Activated naive CD4-positive, alpha-beta T cell treated with anti-CD3 and anti-CD28 coated beads, Interleukin-2, amount 50 U/mL, for 72 hours (primary cell): ENCODE measurements around the gene RNF145. TPM values are rescaled to one million over a fixed set of nuclear protein-coding genes. Genes with fewer than 3 reads are reported as not detected.
"Not testable (repeated sequence)": the region's sequence is repeated elsewhere in the genome, so short reads cannot be mapped to it uniquely, and the experiment has no call there.

Experiments
- ATAC-seq, 2 donors: fragments of 150-1000 bp; cut with Tn5 transposase; 2 replicates each; pipeline ENCODE4 v1.10.0; 2021; ENCODE audit warnings: mild to moderate bottlenecking in 2 of 2, moderate library complexity in 2 of 2
- DNase-seq, 2 donors: peaks; one replicate each; pipeline ENCODE4 v3.0.0; 2021 to 2022; ENCODE audit warnings: low spot score in 2 of 2
- H3K27ac Mint-ChIP-seq, 2 donors: one replicate each; pipeline ENCODE4 v1.8.0; 2022; ENCODE audit warnings: mild to moderate bottlenecking in 2 of 2, mixed read lengths in 2 of 2
- H3K36me3 Mint-ChIP-seq, 2 donors: one replicate each; pipeline ENCODE4 v1.8.0; 2022; ENCODE audit warnings: mixed read lengths in 2 of 2
- H3K9me3 Mint-ChIP-seq, 2 donors: one replicate each; pipeline ENCODE4 v1.8.0; 2022; ENCODE audit warnings: mixed read lengths in 2 of 2
- total RNA-seq, 2 donors: library from RNA; stranded (reverse); gene quantifications; one replicate each; pipeline ENCODE4 v1.2.3, GENCODE V29; 2022

RNF145 gene
- total RNA-seq, 2 donors from 2014 or later, result 56.2 to 73.0 TPM

DNA sequence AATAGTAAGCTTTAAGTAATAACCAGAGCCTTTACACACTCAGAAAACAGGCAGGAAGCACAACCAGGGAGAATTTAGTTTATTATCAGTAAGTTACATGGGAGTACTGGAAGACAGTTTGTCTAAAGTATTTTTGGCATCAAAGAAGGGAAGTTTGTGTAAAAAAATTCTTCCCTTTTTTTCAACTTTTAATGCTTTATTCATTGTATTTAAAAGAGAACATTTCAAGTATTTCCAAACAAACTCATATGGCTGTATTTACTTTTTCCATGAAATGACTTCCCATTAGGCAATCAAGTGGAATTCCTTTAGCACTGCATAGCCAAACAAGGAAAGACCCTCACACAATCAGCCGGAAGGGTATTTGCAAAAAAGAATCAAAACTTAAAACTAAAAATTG is 26.7 kb downstream of the RNF145 start:
- no peak for DNase-seq
- H3K36me3 Mint-ChIP-seq, result peaks cover 6 to 8% of the 10 kb centered on the region in 2 donors
- no peak for ATAC-seq
- no peaks in the 10 kb centered on the region for H3K9me3 Mint-ChIP-seq
- peak overlapping the region in 1 of 2 donors; percentile 7 for H3K27ac Mint-ChIP-seq

DNA sequence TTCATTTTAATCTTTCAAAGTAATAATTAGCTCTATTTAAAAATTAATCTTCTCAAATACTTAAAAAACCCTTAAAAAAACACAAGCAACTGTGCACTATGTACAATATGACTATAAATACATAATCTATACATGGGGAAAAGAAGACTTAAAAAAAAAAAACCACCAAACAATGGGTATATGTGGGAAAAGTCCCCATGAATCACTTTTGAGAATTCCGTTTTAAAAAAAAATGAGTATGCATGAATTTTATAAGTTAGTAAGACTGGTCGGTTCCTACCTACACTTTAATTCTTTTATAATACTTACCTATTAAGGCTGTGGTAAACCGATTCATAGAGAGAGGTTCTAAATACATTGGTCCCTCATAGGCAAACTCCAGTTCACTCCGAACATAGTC is 27.7 kb downstream of the RNF145 start:
- DNase-seq (no peak), ATAC-seq (peak in 1 of 2 donors; percentile 14)
- Mint-ChIP-seq H3K36me3 (peaks cover 6 to 15% of the 10 kb centered on the region in 2 donors), H3K9me3 (no peaks in the 10 kb centered on the region), H3K27ac (peak overlapping the region; percentile 44 to 94)

DNA sequence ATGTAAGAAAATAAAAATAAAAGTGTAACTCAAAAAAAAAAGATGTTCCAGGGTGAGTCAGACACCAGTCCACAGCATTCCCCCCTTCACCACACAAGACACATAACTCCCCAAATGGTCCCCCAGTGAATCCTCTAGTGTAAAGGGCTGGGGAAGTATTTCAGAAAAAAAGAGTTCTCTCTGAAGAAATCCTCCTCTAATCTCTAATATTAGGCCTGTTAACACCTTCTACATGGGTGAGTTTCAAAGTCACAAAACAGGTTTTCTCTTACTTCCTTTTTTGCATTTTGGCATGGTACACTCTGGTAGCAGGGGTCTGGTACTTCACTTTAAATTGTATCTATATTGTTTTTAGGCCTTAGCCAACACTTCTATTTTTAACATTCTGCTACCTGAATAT is 28.2 kb downstream of the RNF145 start:
- peaks cover 6 to 20% of the 10 kb centered on the region in 2 donors for H3K36me3 Mint-ChIP-seq
- H3K27ac Mint-ChIP-seq, result peak overlapping the region; percentile 79 to 94
- no peaks in the 10 kb centered on the region for H3K9me3 Mint-ChIP-seq
- DNase-seq (no peak), ATAC-seq (no peak)

DNA sequence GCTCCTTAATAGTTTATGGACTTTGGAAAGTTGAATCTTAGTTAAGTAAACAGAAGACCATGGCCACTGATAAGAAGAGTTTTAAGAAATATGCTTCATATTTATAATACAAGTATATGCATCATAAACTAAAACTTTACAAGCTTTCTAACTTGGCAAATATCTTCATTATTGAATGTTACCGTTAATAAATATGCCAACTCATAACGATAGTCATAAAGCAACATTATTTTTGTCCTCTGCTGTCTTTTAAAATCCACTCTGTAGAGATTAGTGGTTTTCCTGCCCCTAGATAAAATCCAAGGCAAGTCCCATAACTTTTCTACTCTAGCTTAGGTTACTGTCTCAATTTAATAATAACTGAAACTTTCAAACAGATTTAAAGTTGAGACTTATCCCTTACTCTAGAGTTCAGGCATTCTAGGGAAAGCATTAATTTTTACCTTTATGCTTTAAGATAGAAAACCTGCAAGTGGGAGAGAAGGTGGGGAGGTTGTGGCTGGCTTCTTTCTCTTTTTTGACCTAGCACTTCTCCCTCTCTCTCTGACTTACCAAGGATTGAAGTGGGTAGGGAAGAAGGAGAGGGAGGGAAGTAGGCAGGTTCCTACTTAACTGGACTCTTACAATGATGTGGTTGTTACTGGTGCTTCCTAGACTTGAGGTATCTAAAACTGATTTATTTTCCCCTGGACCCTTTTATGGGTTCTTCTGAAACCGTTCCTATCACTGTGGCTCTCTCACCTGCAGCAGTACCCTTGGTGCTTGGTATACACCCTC is 29.6 kb downstream of the RNF145 start:
- ATAC-seq, result no peak
- DNase-seq, result no peak
- no peaks in the 10 kb centered on the region for H3K9me3 Mint-ChIP-seq
- peak overlapping the region; percentile 70 to 94 for H3K27ac Mint-ChIP-seq
- peaks cover under 1 to 20% of the 10 kb centered on the region in 2 donors for H3K36me3 Mint-ChIP-seq

DNA sequence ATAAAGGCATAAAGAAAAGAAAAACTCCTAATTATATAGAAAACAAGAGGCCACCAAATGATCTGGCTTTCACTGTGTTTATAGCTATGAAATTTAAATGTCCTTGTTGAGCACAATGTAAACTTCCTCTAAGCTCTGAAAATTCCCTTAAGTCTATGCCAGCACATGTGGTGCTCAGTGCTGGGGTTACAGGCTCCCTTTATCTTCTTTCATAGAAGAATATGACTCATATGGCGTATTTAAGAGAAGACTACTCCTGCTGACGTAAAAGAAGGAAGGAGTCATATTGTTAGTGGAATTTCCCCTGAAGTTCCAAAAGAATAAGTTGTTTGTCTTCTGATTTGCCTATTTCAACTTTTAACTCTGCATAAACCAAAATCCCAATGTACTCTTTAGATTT is 30.4 kb downstream of the RNF145 start:
- H3K9me3 Mint-ChIP-seq, result no peaks in the 10 kb centered on the region
- peak overlapping the region; percentile 70 to 94 for H3K27ac Mint-ChIP-seq
- no peak for DNase-seq
- ATAC-seq, result peak; percentile 96 to 99
- peaks cover 0 to 17% of the 10 kb centered on the region in 2 donors for H3K36me3 Mint-ChIP-seq

DNA sequence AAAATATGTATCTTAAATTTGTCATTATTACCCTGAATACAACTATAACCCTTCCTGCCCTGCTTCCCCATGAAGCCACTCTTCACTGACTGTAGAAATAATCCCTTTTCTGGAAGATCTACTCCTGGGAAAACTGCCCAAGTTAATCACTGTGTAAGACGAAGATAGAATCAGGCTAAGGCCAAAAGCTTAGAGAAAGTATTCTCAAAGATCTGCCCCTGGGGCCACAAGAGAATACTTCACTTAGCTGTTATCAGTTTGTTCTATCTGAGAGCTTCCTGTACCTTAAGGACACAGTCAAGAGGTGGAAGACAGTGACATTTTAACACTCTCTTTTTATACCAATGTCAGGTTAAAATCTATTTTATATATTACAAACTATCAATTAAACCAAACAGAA is 33.8 kb downstream of the RNF145 start:
- DNase-seq (no peak), ATAC-seq (no peak)
- Mint-ChIP-seq H3K27ac (peak overlapping the region in 1 of 2 donors; percentile 70), H3K9me3 (no peaks in the 10 kb centered on the region), H3K36me3 (peaks cover 0 to 37% of the 10 kb centered on the region in 2 donors)

DNA sequence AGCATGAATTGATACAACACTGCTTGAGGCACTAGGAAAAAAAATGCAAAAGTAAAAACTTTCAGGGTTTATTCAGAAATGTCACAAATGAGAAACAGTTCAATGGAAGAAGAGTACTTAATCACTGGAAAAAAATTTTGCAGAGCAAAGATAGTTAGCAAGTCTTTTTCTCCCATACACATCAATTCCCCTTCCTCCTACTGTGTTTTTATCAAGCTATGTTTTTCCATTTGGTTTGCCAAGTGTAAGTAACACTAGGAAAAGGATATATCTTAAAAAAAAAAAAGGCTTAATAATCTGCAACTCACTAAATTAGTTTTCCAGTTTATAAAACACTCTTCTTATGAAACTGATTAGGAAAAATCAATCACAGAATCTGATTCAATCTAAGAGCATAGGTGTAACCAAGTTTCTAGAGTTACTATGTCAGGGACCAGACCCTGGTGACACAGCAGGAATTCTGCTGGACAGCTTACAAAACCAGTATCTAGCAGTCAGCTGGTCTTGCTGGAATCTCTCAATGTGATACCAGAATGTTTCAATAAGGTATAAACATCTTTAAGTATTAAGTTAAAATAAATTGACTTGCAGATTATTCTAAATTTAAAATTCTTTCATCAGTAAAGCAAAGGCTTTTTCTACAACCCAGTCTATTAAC is 34.7 kb downstream of the RNF145 start:
- no peak for DNase-seq
- no peak for ATAC-seq
- H3K36me3 Mint-ChIP-seq, result peaks cover 0 to 37% of the 10 kb centered on the region in 2 donors
- no peaks in the 10 kb centered on the region for H3K9me3 Mint-ChIP-seq
- peak overlapping the region in 1 of 2 donors; percentile 70 for H3K27ac Mint-ChIP-seq

DNA sequence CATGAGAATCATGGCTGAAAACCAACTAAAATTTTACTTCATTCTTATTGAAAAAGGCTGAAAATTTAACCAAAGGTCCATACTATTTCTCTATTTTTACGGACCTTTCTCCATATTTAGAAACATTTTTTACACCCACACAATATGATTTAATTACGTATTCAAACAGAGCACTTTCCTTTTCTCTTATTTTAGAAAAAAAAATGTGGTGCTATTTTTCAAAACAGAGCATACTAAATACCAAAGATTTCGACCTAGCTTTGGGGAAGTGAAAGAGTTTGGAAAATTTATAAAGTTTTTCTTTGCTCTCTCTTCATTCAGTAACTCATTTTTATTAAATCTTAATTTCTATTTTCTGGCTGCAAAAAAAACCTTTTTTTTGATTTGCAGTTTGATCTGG is 38.1 kb downstream of the RNF145 start:
- Mint-ChIP-seq H3K9me3 (no peaks in the 10 kb centered on the region), H3K27ac (no peak overlapping the region), H3K36me3 (peaks cover 0 to 22% of the 10 kb centered on the region in 2 donors)
- no peak for ATAC-seq
- DNase-seq, result no peak

DNA sequence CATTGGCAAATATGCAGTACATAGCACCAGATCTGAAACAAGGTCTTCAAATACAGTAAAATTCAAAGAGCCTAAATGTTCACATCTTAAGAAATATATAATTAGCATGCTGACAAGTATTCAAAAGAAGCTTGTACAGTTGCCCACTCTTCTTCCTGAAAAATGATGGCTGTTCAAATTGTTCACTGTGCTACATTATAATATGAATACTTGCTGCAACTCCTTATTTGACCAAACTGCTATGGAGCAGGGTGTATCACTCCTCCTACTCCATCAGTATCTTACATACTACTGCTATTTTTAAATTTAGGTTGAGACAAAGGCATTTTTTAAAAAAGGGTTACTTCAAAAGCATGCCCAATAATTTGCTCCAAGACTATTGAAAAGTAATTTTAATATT is 39.3 kb downstream of the RNF145 start:
- H3K9me3 Mint-ChIP-seq, result no peaks in the 10 kb centered on the region
- peaks cover 0 to 21% of the 10 kb centered on the region in 2 donors for H3K36me3 Mint-ChIP-seq
- ATAC-seq, result no peak
- DNase-seq, result no peak
- H3K27ac Mint-ChIP-seq, result no peak overlapping the region

DNA sequence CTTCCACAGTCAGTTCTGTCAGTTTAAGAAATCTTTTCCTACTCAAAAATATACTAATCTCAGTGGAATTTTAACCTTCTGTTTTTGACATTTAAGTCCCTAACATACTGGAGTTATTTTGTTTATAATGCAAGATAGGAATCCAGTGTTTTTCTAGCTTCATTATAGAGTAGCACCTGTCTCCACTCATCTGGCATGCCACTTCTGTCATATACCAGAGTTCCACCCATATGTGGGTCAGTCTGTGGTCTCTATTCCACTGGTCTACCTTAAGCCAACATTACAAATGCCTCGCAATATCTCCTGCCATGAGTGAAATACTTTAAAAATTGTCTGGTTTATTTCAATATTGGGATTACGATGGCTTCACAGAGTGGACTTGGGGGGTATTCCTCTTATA is 42.9 kb downstream of the RNF145 start:
- H3K9me3 Mint-ChIP-seq, result no peaks in the 10 kb centered on the region
- ATAC-seq (no peak), DNase-seq (no peak)
- H3K27ac Mint-ChIP-seq, result no peak overlapping the region
- H3K36me3 Mint-ChIP-seq, result peaks cover 0 to 5% of the 10 kb centered on the region in 2 donors

DNA sequence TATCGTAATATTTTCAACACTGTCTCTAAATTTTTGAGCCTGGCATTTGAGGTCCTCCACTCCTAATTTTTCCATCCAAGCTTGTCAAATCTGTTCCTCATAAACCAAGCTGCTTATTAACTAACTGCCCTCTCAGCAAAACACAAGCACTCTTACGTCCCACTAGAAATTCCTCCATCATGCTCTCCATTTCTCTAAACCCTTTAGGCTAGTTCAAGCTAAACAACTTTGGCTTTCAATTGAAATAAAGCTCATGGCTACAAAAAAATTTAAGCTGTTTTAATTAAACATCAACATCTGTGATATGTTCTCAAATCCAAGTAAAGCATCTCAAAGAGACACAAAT is 45.7 kb downstream of the RNF145 start:
- DNase-seq, result no peak
- peak overlapping the region; percentile 71 to 91 for H3K27ac Mint-ChIP-seq
- peaks cover 6 to 23% of the 10 kb centered on the region in 2 donors for H3K36me3 Mint-ChIP-seq
- H3K9me3 Mint-ChIP-seq, result no peaks in the 10 kb centered on the region
- no peak for ATAC-seq

DNA sequence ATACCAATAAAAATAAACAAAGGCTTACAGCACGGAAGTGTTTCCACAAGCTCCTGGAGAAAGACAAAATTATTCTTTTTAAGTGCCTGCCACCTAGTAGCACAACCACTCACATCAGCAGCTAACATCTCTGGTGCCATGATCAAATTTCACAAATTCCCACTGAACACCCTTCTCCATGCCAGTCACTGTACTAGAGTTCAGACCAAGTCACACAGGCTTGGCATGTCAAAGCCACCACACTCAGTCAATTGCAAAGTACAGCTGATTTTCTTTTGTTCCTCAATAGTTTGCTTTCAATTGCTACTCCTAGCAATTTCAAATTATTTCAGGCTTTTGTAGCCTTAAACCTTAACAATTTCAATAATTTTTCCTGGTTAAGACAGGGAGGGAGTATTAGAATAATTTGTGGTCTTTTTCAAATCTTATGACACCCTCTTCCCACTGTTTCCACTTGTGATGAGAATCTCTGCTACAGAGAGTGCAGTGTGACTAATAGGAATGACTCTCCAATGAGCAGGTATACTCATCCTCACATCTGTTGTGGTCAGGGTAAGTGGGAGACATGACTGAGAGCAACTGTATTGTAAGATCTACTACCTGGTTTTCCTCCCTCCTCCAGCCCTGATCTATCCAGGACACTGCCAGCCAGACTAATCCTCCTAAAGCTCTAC is 46.2 kb downstream of the RNF145 start:
- Mint-ChIP-seq H3K9me3 (no peaks in the 10 kb centered on the region), H3K36me3 (peaks cover 6 to 28% of the 10 kb centered on the region in 2 donors), H3K27ac (peak overlapping the region; percentile 71 to 91)
- DNase-seq (peak in 1 of 2 donors; percentile 27), ATAC-seq (peak; percentile 94 to 100)

DNA sequence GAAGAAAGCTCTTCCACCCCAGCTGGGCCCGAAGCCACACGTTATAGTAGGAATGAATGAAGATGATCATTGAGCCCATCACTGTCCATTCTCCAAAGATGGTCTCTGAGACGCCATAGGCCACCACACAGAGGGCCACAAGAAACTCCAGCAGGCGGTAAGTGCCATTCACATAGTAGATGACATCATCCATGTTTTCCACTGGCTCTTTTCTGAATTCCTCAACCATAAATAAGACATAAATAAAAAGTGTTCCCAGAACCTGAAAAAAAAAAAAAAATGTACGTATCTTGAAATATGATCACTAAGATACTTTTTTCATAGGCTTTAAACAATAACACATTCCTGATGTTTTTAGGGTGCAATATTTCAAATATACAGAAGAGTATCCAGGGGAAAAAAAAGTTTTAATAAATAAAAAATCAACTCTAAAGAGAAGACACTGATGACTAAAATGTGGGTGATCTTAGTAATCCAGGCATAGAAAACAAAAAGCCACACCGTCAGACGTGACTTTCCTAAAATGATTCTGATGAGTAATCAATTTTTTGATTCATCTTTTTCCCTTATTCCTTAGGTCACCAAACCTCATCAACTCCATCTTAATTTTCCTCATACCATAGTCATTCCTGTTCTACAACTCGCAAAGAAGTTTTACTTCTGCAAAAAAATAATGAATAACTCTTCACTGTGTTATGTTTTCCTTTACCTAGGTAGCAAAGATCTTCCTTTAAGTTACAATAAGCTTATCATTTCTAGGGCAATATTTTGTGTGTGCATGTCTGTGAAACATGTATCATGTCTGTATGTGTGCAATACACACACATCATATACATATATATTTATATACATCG is 47.8 kb downstream of the RNF145 start:
- Mint-ChIP-seq H3K36me3 (peaks cover 6 to 31% of the 10 kb centered on the region in 2 donors), H3K27ac (peak overlapping the region; percentile 31 to 79), H3K9me3 (no peaks in the 10 kb centered on the region)
- no peak for DNase-seq
- peak; percentile 17 to 52 for ATAC-seq

DNA sequence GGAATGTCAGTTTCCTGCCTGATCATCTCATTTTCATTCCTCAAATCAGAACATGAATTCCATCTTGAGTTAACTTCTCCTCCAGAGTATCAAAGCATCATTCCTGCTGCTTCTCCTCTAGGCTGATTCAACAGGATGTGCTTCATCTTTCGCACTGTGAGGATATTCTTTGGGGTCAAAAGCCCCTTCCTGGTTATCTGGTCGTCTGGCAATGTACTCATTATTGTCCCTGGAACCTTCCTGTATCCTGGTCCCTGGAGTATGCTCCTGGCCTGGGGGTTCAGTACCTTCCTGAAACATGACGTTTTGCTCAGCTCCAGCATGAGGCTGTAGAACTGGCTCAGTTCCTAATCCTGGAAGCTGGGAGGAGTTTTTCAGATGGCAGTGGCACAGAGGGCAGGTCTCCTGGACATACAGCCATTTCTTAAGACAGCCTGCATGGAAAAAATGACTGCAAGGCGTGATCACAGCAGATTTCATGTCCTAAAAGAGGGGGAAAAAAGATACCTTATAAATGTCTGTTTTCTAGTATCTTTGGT is 50.7 kb downstream of the RNF145 start:
- ATAC-seq, DNase-seq, H3K9me3 Mint-ChIP-seq: not testable (repeated sequence)
- H3K36me3 Mint-ChIP-seq, result peaks cover 6 to 31% of the 10 kb centered on the region in 2 donors
- peak overlapping the region; percentile 42 to 72 for H3K27ac Mint-ChIP-seq

DNA sequence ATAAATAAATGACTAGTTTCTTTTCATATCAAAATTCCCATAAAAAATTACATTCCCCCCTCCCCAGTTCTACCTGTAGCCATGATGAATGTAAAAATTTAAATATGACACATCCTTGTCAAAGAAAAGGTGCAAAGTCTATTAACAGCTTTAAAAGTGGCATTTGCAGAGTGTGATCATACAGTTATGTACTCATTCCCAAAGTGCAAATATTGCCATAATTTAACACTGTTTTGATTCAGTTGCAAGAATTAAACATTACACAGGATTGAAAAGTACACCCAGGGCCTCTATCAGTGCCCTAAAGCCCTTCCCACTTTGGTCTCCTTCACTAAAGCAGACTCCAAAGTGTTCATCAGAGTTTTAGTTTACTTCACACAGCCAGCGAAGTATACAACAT is 51.8 kb downstream of the RNF145 start:
- DNase-seq (no peak), ATAC-seq (no peak)
- Mint-ChIP-seq H3K9me3 (no peaks in the 10 kb centered on the region), H3K36me3 (peaks cover 6 to 31% of the 10 kb centered on the region in 2 donors), H3K27ac (peak overlapping the region in 1 of 2 donors; percentile 42)
